HepG2 (cell line): ENCODE results near the gene PNMA3. TPM values are rescaled to one million over a fixed set of nuclear protein-coding genes. Genes with fewer than 3 reads are reported as not detected.

Source experiments
- DMTF1 ChIP-seq: sonication (generic); formaldehyde crosslinking; IDR thresholded peaks from 2 replicates; pipeline ENCODE4 v1.4.0; 2020; ENCODE audit warnings: mild to moderate bottlenecking, missing genetic modification reagents
- FOSL2 ChIP-seq: sonication (generic); formaldehyde crosslinking; IDR thresholded peaks from 2 replicates; pipeline ENCODE4 v1.4.0; 2020; ENCODE audit warnings: missing genetic modification reagents
- HMGXB4 ChIP-seq, 2 experiments: sonication (generic) in 1 of 2; formaldehyde crosslinking in 1 of 2; IDR thresholded peaks; 2 replicates each; pipeline versions ENCODE4 v1.4.0 to v1.6.1; 2018 to 2020; ENCODE audit warnings: missing genetic modification reagents in 2 of 2, borderline replicate concordance in 1 of 2, low read depth in 1 of 2, mild to moderate bottlenecking in 1 of 2, missing biosample characterization in 1 of 2
- HOXA7 ChIP-seq: sonication (generic); formaldehyde crosslinking; IDR thresholded peaks from 2 replicates; pipeline ENCODE4 v1.8.1; 2022; ENCODE audit warnings: mild to moderate bottlenecking, missing genetic modification reagents, moderate library complexity
- MED1 ChIP-seq: sonication (generic); formaldehyde crosslinking; IDR thresholded peaks from 2 replicates; pipeline ENCODE4 v1.4.0; 2020; ENCODE audit warnings: missing genetic modification reagents
- MEF2D ChIP-seq: sonication (generic); formaldehyde crosslinking; IDR thresholded peaks from 2 replicates; pipeline ENCODE4 v1.5.1; 2020; ENCODE audit warnings: mild to moderate bottlenecking, missing genetic modification reagents
- NFE2L1 ChIP-seq: sonication (generic); formaldehyde crosslinking; IDR thresholded peaks from 2 replicates; pipeline ENCODE4 v1.4.0; 2020; ENCODE audit warnings: missing genetic modification reagents, mild to moderate bottlenecking, borderline replicate concordance
- PATZ1 ChIP-seq: sonication (generic); formaldehyde crosslinking; IDR thresholded peaks from 2 replicates; pipeline ENCODE4 v1.4.0; 2020; ENCODE audit warnings: missing genetic modification reagents
- SP1 ChIP-seq, 2 experiments: fragments of 450-650 bp in 1 of 2; sonication (generic) in 1 of 2; formaldehyde crosslinking in 1 of 2; IDR thresholded peaks; 2 replicates each; pipeline versions ENCODE4 v1.4.0 to v1.6.1; 2016 to 2020; ENCODE audit warnings: missing genetic modification reagents in 1 of 2
- STAT6 ChIP-seq: sonication (generic); formaldehyde crosslinking; IDR thresholded peaks from 2 replicates; pipeline ENCODE4 v1.4.0; 2020; ENCODE audit warnings: missing genetic modification reagents, mild to moderate bottlenecking, borderline replicate concordance
- TEAD2 ChIP-seq: sonication (generic); formaldehyde crosslinking; IDR thresholded peaks from 2 replicates; pipeline ENCODE4 v1.9.0; 2021; ENCODE audit warnings: missing genetic modification reagents
- ZBTB38 ChIP-seq: sonication (generic); formaldehyde crosslinking; IDR thresholded peaks from 2 replicates; pipeline ENCODE4 v1.5.1; 2020; ENCODE audit warnings: mild to moderate bottlenecking, missing genetic modification reagents
- ZNF263 ChIP-seq: sonication (generic); formaldehyde crosslinking; IDR thresholded peaks from 2 replicates; pipeline ENCODE4 v1.4.0; 2020; ENCODE audit warnings: missing genetic modification reagents
- ZNF619 ChIP-seq: sonication (generic); formaldehyde crosslinking; IDR thresholded peaks from 2 replicates; pipeline ENCODE4 v1.4.0; 2020; ENCODE audit warnings: mild to moderate bottlenecking, missing genetic modification reagents
- ZNF687 ChIP-seq: sonication (generic); formaldehyde crosslinking; IDR thresholded peaks from 2 replicates; pipeline ENCODE4 v1.5.1; 2020; ENCODE audit warnings: mild to moderate bottlenecking, missing genetic modification reagents, moderate library complexity
- ZNF737 ChIP-seq: sonication (generic); formaldehyde crosslinking; IDR thresholded peaks from 2 replicates; pipeline ENCODE4 v1.5.0; 2020; ENCODE audit warnings: missing genetic modification reagents, mild to moderate bottlenecking, borderline replicate concordance
- ZNF792 ChIP-seq: IDR thresholded peaks from 2 replicates; pipeline ENCODE4 v1.6.1; 2016
- polyA plus RNA-seq, 8 experiments: library from polyadenylated mRNA; depleted of rRNA in 3 of 8; stranded (reverse) in 7 of 8; unstranded in 1 of 8; fragments of >200 nt; fragmentation: Illumina TruSeq in 4 of 8; extraction: Trizol in 4 of 8; gene quantifications; 2 replicates each; pipeline versions ENCODE4 v1.2.1 to v1.2.3, GENCODE V29; 2011 to 2016; ENCODE audit warnings: low read depth in 4 of 8, missing spikeins in 1 of 8, mixed read lengths in 1 of 8; ENCODE audit not compliant: insufficient read depth in 1 of 8
- total RNA-seq, 5 experiments: library from RNA; depleted of rRNA; stranded (reverse); fragments of >200 nt; fragmentation: Illumina TruSeq; extraction: Trizol; gene quantifications; 2 replicates each; pipeline ENCODE4 v1.2.3, GENCODE V29; 2016; ENCODE audit warnings: low read depth in 1 of 5

The PNMA3 gene
- total and polyA plus RNA-seq, 2 of the 13 experiments (the other 11 are each of a cell fraction or from before 2014, with no cell fraction given): not detected

GRCh38 chrX:153065389-153065788, 9.1 kb downstream of the PNMA3 start (continued):
- TF ChIP-seq ZNF687 (peak; percentile 82), ZNF737 (CRISPR knock-in tag) (no peak), STAT6 (CRISPR knock-in tag) (no peak), ZNF263 (0 out of 2 replicates have a peak, but pooled peaks have one; percentile 14), HMGXB4 (CRISPR knock-in tag; IDR thresholded peaks at IDR 0.05; ENCODE audit: borderline replicate concordance in 1 of 2, low read depth in 1 of 2) (no peak), MEF2D (no peak), ZBTB38 (CRISPR knock-in tag) (no peak), ZNF619 (CRISPR knock-in tag) (no peak), SP1 (IDR thresholded peaks at IDR 0.05) (no peak), SP1 (CRISPR knock-in tag; IDR thresholded peaks at IDR 0.05) (no peak), FOSL2 (peak; percentile 82), ZNF792 (CRISPR knock-in tag) (no peak), DMTF1 (CRISPR knock-in tag) (no peak), TEAD2 (CRISPR knock-in tag) (no peak), PATZ1 (CRISPR knock-in tag) (no peak), MED1 (CRISPR knock-in tag) (peak; percentile 19; the same call in 1 of the 2 replicates), HOXA7 (CRISPR knock-in tag) (no peak), NFE2L1 (CRISPR knock-in tag) (0 out of 2 replicates have a peak, but pooled peaks have one; percentile 55)
